HepG2 (cell line): ENCODE measurements around the gene MCRS1.

Source experiments
- NR1H2 ChIP-seq: sonication (generic); formaldehyde crosslinking; IDR thresholded peaks from 2 replicates; pipeline ENCODE4 v1.8.1; 2022; ENCODE audit warnings: low read depth, missing genetic modification reagents, borderline replicate concordance
- PCBP2 ChIP-seq: fragments of 200-400 bp; formaldehyde crosslinking; optimal IDR thresholded peaks from 2 replicates; pipeline ENCODE3; 2018; ENCODE audit warnings: low read length, low read depth; ENCODE audit not compliant: poor library complexity, severe bottlenecking
- ZNF383 ChIP-seq: sonication (generic); formaldehyde crosslinking; IDR thresholded peaks from 2 replicates; pipeline ENCODE4 v1.4.0; 2020; ENCODE audit warnings: missing genetic modification reagents, mild to moderate bottlenecking, borderline replicate concordance

DNA sequence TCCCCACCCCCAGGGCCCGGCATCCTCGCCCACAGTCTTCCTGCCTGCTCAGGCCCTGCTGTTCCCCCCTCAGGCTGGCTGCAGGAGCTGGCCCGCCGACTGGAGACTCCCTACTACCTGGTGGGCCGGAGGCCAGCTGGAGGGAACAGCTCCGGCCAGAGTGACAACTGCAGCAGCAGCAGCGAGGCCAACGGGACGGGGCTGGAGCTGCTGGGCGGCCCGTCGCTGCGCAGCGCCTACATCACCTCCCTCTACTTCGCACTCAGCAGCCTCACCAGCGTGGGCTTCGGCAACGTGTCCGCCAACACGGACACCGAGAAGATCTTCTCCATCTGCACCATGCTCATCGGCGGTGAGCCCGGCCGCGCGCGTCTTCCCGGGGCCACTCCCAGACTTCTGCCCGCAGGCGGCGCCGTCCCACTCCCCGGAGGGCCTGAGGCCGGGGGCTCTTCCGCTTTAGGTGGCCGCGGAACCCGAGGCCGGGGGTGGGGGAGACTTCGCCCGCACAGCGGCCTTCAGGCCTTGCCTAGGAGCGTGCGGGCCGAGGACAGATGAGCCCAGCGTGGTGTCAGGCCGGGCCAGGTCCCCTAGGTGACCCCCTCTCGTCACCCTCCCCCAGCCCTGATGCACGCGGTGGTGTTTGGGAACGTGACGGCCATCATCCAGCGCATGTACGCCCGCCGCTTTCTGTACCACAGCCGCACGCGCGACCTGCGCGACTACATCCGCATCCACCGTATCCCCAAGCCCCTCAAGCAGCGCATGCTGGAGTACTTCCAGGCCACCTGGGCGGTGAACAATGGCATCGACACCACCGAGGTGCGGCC lies 18.9 kb downstream of the MCRS1 start:
- TF ChIP-seq ZNF383 (CRISPR knock-in tag) (no peak), PCBP2 (no peak), NR1H2 (no peak)
